MCF 10A (cell line): ENCODE results near the gene DCUN1D1. TPM values are rescaled to one million over a fixed set of nuclear protein-coding genes. Genes with fewer than 3 reads are reported as not detected.
A peak's percentile ranks its signal among the peaks of the same experiment; 100 is the strongest.

Source experiments
- BruUV-seq: library from RNA; stranded (reverse); fragments of 400-500 nt; replicated peaks from 2 replicates; lab custom pipeline; 2021; lab: Mats Ljungman, UMichigan
- CTCF ChIA-PET: fragments of 300-600 bp; sonication (Branson Sonifier 250); formaldehyde crosslinking; extraction: SDS; loops from one replicate; lab custom pipeline; 2021; ENCODE audit warnings: antibody characterized with exemption, inconsistent platforms; lab: Yijun Ruan, JAX
- POLR2A ChIA-PET: fragments of 300-600, 350-650 bp; sonication (Branson Sonifier 250); formaldehyde crosslinking; extraction: SDS; loops from one replicate; lab custom pipeline; 2020; ENCODE audit warnings: antibody characterized with exemption, inconsistent platforms; lab: Yijun Ruan, JAX
- DNase-seq: peaks from one replicate; pipeline ENCODE4 v3.0.0-alpha.2; 2018; ENCODE audit not compliant: unreplicated experiment
- H3K27ac Mint-ChIP-seq: one replicate; pipeline ENCODE4 v1.8.0; 2022; ENCODE audit warnings: mild to moderate bottlenecking, low read depth, mixed read lengths; ENCODE audit not compliant: unreplicated experiment
- H3K27me3 Mint-ChIP-seq: one replicate; pipeline ENCODE4 v1.8.0; 2022; ENCODE audit warnings: mixed read lengths; ENCODE audit not compliant: insufficient read depth, unreplicated experiment
- H3K36me3 Mint-ChIP-seq: one replicate; pipeline ENCODE4 v1.8.0; 2022; ENCODE audit warnings: mild to moderate bottlenecking, moderate library complexity, mixed read lengths; ENCODE audit not compliant: insufficient read depth, unreplicated experiment
- H3K4me1 Mint-ChIP-seq: one replicate; pipeline ENCODE4 v1.8.0; 2022; ENCODE audit warnings: mixed read lengths; ENCODE audit not compliant: insufficient read depth, unreplicated experiment
- H3K4me3 Mint-ChIP-seq: one replicate; pipeline ENCODE4 v1.8.0; 2022; ENCODE audit warnings: mild to moderate bottlenecking, moderate library complexity, mixed read lengths; ENCODE audit not compliant: unreplicated experiment
- H3K9me3 Mint-ChIP-seq: one replicate; pipeline ENCODE4 v1.8.0; 2022; ENCODE audit warnings: mixed read lengths; ENCODE audit not compliant: unreplicated experiment
- CTCF ChIP-seq: fragments of 200-600 bp; IDR thresholded peaks from one replicate; pipeline ENCODE4 v1.8.0; 2022; ENCODE audit warnings: antibody characterized with exemption, mild to moderate bottlenecking; ENCODE audit not compliant: unreplicated experiment
- intact Hi-C: fragments of 100-400 bp; cut with micrococcal nuclease; formaldehyde crosslinking; loops from 2 replicates; pipeline ENCODE4 v1.14.1; 2022
- total RNA-seq: library from RNA; stranded (reverse); gene quantifications from 2 replicates; pipeline ENCODE4 v1.2.3, GENCODE V29; 2022

The DCUN1D1 gene
- total RNA-seq, 1 experiment from 2014 or later: 39.1 TPM

DNA sequence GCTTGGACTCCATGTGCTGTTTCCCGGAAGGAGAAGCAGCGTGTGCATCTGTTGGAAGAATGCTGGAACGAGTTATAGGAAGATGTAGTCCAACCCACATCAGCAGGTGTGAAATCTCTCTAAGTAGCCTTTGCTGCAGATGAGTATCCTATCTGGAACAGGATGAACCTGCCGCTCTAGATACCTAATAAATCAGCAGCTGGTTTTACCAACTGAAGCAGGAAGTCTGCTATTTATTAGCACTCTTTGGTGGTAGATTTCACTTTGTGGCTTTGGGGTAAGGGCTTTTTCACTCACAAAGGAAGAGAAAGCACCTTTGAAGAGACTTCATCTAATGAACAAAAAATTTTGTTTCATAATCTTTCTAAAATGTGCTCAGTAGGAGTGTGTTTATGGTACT is 66.4 kb downstream of the DCUN1D1 start:
- DNase-seq: no peak
- H3K36me3 Mint-ChIP-seq: peaks cover 26% of the 10 kb centered on the region
- no TSS peak for BruUV-seq
- TF ChIP-seq CTCF: no peak
- intact Hi-C loops: no loop called here
- ChIA-PET POLR2A (interaction anchor here (0.7 kb wide), 1 partner anchor 8 kb away, joined by 3 read pairs; no protein-coding TSS in a partner anchor), CTCF (no interaction called here)
- no peaks in the 10 kb centered on the region for H3K27me3 Mint-ChIP-seq
- H3K4me1 Mint-ChIP-seq: peaks cover 7% of the 10 kb centered on the region
- no peaks in the 10 kb centered on the region for H3K9me3 Mint-ChIP-seq
- no peak overlapping the region for H3K27ac Mint-ChIP-seq
- no peak overlapping the region for H3K4me3 Mint-ChIP-seq

DNA sequence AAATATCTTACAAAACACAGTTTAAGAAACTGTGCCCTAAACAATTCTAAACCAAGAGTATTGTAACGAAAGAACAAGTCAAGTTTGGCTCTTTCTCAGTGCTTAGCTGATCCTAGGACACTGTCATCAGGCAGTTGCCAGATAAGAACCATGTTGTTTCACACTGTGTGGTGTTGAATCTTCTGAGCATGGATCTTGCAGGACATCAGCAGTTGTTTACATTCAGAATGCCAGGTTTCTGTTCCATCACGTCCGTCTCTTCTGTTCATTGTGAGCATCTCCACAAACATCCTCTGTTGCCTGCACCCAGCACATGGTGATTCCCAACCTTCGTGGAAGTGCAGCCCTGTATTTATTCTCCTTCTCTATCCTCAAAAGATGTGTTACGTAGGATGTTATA is 67.9 kb downstream of the DCUN1D1 start:
- Mint-ChIP-seq H3K36me3 (peaks cover 26% of the 10 kb centered on the region), H3K4me1 (peaks cover 7% of the 10 kb centered on the region), H3K27me3 (no peaks in the 10 kb centered on the region), H3K4me3 (no peak overlapping the region), H3K9me3 (no peaks in the 10 kb centered on the region), H3K27ac (no peak overlapping the region)
- ChIA-PET CTCF (no interaction called here), POLR2A (interaction anchor here (0.6 kb wide), 2 partner anchors 9 to 587 kb away, joined by 3 to 4 read pairs; no protein-coding TSS in a partner anchor)
- DNase-seq: no peak
- BruUV-seq: no TSS peak
- intact Hi-C loops: no loop called here
- no peak for TF ChIP-seq CTCF

GRCh38 chr3:182911782-182912111 is 68.6 kb downstream of the DCUN1D1 start:
- Mint-ChIP-seq H3K4me1 (peaks cover 7% of the 10 kb centered on the region), H3K36me3 (peaks cover 29% of the 10 kb centered on the region), H3K4me3 (no peak overlapping the region), H3K27ac (peak overlapping the region; percentile 78), H3K27me3 (no peaks in the 10 kb centered on the region), H3K9me3 (no peaks in the 10 kb centered on the region)
- ChIA-PET CTCF (no interaction called here), POLR2A (no interaction called here)
- intact Hi-C loops: no loop called here
- BruUV-seq: no TSS peak
- peak; percentile 50 for DNase-seq
- TF ChIP-seq CTCF: no peak

DNA sequence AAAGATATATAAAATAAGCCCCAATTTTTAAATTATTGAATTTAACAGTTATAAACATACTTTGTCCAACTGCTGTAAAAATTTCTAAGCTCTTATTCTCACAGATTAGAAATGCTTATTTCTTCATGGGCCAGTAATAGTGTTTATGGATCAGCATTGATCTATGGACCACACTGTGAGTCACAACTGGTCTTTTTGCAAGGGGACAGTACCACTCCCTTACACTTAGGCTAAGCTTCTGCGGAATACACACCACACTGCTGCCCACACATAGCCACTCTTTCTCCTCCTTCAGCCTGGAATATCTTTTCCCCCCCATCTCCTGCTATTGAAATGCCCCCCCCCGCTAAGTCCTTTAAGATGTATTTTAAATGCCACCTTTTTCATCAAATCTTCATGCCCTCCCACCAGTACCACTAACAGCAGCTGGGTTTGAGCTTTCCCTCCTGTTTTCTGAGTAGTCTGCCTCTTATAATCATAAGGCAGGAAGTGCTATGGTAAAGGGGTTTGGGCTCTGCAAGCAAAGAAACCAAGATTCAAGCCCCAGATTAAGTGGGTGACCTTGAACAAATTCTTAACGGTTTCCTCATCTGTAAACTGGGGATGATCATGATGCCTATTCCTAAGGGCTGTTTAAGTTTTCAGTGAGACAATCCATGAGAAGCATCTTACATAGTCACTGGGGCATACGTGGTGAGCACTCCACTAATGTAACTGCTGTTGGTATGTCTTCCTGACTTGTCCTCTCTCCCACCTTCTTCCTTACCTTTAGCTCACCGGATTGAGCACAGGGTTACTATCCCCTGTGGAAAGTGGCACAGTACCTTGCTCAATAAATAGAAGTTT is 69.2 kb downstream of the DCUN1D1 start:
- peak overlapping the region; percentile 78 for H3K27ac Mint-ChIP-seq
- POLR2A ChIA-PET: no interaction called here

More for the DNA sequence above, 69.2 kb downstream of the DCUN1D1 start:
- intact Hi-C loops: no loop called here
- Mint-ChIP-seq H3K9me3 (no peaks in the 10 kb centered on the region), H3K4me3 (no peak overlapping the region), H3K36me3 (peaks cover 35% of the 10 kb centered on the region), H3K27me3 (no peaks in the 10 kb centered on the region), H3K4me1 (peaks cover 7% of the 10 kb centered on the region)
- CTCF ChIA-PET: interaction anchor here (1.2 to 1.4 kb wide), 2 partner anchors 10 to 200 kb away, joined by 4 to 8 read pairs; no protein-coding TSS in a partner anchor
- no TSS peak for BruUV-seq
- DNase-seq: no peak
- no peak for TF ChIP-seq CTCF
